ENCODE measurements around the gene MAP2.

The MAP2 gene

DNA sequence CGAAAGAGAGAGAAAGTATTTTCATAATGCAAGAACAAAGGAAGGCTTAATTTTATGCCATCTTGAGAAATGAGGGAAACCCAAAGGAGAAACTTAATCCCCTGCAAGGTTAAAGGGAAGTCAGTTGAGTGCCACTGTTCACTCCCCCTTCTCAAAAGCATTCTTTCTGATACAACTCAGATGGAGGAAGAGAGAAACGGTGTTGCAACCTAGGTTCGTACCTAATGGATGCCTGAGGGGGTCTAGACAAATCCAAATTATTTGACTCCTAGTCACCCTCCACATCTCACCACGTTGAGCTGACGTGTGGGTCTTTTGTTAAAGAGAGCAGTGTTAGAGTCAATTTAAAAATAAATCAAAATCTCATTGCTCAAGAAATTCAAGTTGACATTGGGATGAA is 295.2 kb downstream of the MAP2 start:
- H3K36me3 ChIP-seq = peaks cover 0 to 5% (median 3%) of the 10 kb centered on the region in 3 donors
- H3K4me1 ChIP-seq = peaks cover 0 to 8% (median 0%) of the 10 kb centered on the region in 4 donors
- DNase-seq = no peak
- H3K4me3 ChIP-seq = no peak overlapping the region
- intact Hi-C loops (cut with DNase I; ENCODE audit: low total_unique reads) = no loop called here
- no peaks in the 10 kb centered on the region for H3K9me3 ChIP-seq
- no peak overlapping the region for H3K27ac ChIP-seq
- no peaks in the 10 kb centered on the region for H3K27me3 ChIP-seq
- TF ChIP-seq, protein P1, sequence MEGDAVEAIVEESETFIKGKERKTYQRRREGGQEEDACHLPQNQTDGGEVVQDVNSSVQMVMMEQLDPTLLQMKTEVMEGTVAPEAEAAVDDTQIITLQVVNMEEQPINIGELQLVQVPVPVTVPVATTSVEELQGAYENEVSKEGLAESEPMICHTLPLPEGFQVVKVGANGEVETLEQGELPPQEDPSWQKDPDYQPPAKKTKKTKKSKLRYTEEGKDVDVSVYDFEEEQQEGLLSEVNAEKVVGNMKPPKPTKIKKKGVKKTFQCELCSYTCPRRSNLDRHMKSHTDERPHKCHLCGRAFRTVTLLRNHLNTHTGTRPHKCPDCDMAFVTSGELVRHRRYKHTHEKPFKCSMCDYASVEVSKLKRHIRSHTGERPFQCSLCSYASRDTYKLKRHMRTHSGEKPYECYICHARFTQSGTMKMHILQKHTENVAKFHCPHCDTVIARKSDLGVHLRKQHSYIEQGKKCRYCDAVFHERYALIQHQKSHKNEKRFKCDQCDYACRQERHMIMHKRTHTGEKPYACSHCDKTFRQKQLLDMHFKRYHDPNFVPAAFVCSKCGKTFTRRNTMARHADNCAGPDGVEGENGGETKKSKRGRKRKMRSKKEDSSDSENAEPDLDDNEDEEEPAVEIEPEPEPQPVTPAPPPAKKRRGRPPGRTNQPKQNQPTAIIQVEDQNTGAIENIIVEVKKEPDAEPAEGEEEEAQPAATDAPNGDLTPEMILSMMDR (IDR thresholded peaks at IDR 0.05) = no peak

DNA sequence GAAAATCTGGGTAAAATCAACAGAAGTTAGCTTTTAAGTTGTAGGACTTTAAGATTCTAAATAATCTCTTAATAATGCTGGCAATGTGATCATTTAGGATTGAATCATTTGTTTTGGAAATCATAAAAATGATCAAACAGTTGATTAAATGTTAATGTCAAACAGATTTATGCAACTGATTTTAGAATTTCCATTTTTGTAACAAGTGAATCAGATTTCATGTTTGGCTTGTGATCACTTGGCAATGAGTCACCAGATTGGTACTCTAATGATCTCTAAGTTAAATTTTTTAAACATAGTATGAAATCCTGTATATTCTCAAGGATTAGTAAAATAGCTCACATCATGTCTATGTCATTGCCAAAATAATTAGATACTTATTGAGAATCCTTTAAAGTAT is 297.6 kb downstream of the MAP2 start:
- no peak for DNase-seq
- Histone ChIP-seq H3K9me3 (no peaks in the 10 kb centered on the region), H3K4me3 (no peak overlapping the region), H3K4me1 (peaks cover 0 to 8% (median 0%) of the 10 kb centered on the region in 4 donors), H3K27ac (no peak overlapping the region), H3K27me3 (no peaks in the 10 kb centered on the region), H3K36me3 (peaks cover 5 to 18% (median 6%) of the 10 kb centered on the region in 3 donors)
- intact Hi-C loops (cut with DNase I; ENCODE audit: low total_unique reads) = no loop called here
- TF ChIP-seq, protein P1 (IDR thresholded peaks at IDR 0.05) = no peak

DNA sequence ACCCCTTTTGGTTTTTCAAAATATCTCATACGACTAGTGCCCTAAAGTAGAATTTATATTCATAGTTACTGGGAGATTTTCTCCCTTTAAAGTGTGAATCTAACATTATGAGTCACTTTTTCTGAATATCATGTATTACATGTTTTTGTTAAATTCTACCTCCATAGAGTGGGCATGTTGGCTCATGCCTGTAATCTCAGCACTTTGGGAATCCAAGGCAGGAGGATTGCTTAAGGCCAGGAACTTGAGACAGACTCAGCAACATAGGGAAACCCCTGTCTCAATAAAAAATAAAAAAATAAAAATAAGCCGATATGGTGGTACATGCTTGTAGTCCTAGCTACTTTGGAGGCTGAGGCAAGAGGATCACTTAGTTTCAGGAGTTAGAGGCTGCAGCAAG is 302.5 kb downstream of the MAP2 start:
- H3K36me3 ChIP-seq = peaks cover 14 to 20% (median 19%) of the 10 kb centered on the region in 3 donors
- H3K27ac ChIP-seq = no peak overlapping the region
- H3K27me3 ChIP-seq = no peaks in the 10 kb centered on the region
- H3K4me1 ChIP-seq = peaks cover 0 to 1% (median 0%) of the 10 kb centered on the region in 4 donors
- H3K4me3 ChIP-seq = no peak overlapping the region
- H3K9me3 ChIP-seq = no peaks in the 10 kb centered on the region
- intact Hi-C loops (cut with DNase I; ENCODE audit: low total_unique reads) = no loop called here
- TF ChIP-seq, protein P1 (IDR thresholded peaks at IDR 0.05) = no peak
- no peak for DNase-seq

DNA sequence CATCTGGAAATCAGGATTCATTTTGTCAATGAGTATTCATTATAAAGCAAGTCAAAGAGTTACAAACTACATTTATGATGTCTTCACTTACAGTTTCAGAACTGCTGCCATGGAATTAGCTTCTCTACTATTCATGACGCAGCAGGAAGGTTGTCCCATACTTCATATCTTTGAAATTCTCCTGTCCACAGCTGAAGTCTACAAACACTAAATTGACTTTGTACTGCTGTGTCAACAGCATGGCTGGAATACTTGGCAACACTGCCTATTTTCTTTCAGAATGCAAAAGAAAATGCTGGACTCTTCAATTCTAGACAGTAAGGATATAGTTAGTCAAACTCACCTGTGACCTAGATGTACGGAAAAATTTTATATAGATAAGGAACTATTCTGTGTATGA is 303.2 kb downstream of the MAP2 start:
- intact Hi-C loops (cut with DNase I; ENCODE audit: low total_unique reads) = no loop called here
- TF ChIP-seq, protein P1 (IDR thresholded peaks at IDR 0.05) = no peak
- no peak overlapping the region for H3K27ac ChIP-seq
- H3K36me3 ChIP-seq = peaks cover 17 to 20% (median 19%) of the 10 kb centered on the region in 3 donors
- no peaks in the 10 kb centered on the region for H3K4me1 ChIP-seq
- H3K4me3 ChIP-seq = no peak overlapping the region
- H3K9me3 ChIP-seq = no peaks in the 10 kb centered on the region
- DNase-seq = no peak
- H3K27me3 ChIP-seq = no peaks in the 10 kb centered on the region

DNA sequence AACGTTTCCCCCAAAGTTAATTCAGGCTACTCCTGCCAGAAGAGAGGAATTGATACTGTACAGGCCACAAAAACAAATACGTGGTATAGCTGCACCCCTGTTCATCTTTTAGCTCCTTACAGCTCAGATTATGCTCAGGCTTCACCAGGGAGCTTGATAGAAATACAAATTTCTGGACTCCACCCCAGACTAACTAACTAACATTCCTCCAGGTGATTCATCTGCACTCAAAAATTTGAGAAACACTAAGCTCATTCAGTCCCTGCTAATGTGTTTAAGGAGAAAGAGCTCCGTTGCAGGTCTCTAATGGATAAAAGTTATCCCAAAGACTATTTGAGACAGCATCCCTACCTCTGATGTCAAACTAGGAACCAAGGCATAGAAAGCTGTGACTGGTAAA is 311.0 kb downstream of the MAP2 start:
- intact Hi-C loops (cut with DNase I; ENCODE audit: low total_unique reads) = no loop called here
- no peak overlapping the region for H3K27ac ChIP-seq
- TF ChIP-seq, protein P1 (IDR thresholded peaks at IDR 0.05) = no peak
- no peaks in the 10 kb centered on the region for H3K4me1 ChIP-seq
- H3K4me3 ChIP-seq = no peak overlapping the region
- DNase-seq = no peak
- H3K36me3 ChIP-seq = peaks cover 0 to 10% (median 9%) of the 10 kb centered on the region in 3 donors
- no peaks in the 10 kb centered on the region for H3K9me3 ChIP-seq
- H3K27me3 ChIP-seq = no peaks in the 10 kb centered on the region

DNA sequence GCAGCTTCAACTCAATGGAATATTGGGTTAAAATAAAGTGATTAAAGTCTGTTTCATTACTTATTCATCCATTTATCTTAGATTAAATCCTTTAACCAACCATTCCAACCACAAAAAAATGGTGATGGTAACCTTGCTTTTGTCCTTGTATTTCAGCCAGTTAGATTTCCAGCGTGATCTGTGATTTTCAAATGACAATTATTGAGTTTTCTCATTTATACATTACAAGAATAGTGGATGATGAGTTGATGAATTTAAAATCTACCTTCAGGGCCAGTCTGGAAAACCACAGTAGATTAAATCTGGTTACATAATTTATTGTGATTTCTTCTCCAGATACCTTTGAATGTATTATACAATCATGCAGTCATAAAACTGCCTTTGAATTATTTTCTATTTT is 318.1 kb downstream of the MAP2 start:
- DNase-seq = no peak

More for the DNA sequence above, 318.1 kb downstream of the MAP2 start:
- Histone ChIP-seq H3K36me3 (no peaks in the 10 kb centered on the region), H3K27me3 (no peaks in the 10 kb centered on the region), H3K4me1 (no peaks in the 10 kb centered on the region), H3K4me3 (no peak overlapping the region), H3K9me3 (no peaks in the 10 kb centered on the region), H3K27ac (no peak overlapping the region)
- intact Hi-C loops (cut with DNase I; ENCODE audit: low total_unique reads) = no loop called here
- TF ChIP-seq, protein P1 (IDR thresholded peaks at IDR 0.05) = no peak
